ENCODE results near the gene FSTL4.

FSTL4 gene

DNA sequence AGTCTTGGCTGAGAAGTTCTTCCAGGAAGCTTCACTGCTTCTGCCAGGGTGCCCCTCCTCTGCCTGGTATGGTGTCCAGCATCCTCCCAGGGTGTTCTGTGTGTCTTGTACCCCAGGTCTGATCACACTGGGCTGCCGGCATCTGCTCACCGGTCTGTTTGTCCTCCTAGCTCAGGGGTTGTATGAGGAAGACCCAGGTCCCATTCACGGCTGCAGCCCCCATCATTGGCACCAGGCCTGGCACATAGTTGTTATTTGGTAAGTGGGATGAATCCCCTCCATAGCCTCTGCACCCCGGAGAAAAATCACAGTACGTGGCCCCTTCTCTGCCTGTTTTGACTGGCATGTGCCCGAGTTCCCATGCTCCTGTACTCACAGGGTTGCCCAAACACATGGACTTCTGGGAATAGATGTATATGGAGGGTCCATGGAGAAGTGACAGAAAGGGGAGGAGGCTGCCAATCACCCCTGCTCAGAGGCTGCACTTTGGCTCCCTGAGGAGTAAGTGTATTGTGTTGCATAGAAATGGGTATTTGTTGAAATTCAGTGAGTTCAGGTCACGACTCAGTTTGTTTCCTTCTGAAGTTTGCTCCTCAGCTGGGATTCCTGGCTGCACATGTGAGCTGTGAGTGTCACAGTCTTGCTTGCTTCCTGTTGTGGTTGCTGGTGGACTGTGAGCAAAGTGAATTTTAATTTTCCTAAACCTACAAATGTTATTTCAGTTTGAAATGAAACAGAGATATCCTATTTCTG lies 464.4 kb downstream of the FSTL4 start:
- no peak for FAIRE-seq

DNA sequence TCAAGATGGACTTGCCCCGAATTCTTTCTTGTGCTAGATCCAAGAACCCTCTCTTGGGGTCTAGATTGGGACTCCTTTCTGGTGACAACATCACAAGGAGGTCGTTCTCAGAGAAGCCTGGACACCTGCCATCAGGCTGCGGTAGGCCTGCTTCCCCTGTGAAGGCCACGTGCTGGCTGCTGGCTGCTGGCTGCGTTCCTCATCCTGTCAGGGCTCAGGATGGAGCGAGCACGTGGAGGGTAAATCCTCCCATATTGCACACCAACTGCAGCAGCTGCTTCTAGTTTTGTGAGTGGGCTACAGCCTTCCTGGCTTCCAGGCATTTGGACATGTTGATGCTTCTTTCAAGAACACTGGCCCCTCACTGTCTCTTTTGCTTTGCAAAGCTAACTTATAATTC lies 464.9 kb downstream of the FSTL4 start:
- no peak for FAIRE-seq

Measured in colon (tissue), 2 donors.